ENCODE measurements around the gene THADA.

THADA gene

GRCh38 chr2:43563679-43564078, 32.2 kb downstream of the THADA start:
- Histone ChIP-seq H2AFZ (ENCODE audit: low read depth, low read length, severe bottlenecking) (no peak overlapping the region), H3K9me3 (ENCODE audit: insufficient read depth, low read length) (no peaks in the 10 kb centered on the region), H3K27me3 (ENCODE audit: low read length) (no peaks in the 10 kb centered on the region), H3K9ac (ENCODE audit: low read length) (no peak overlapping the region), H3K9me2 (replicated peaks; ENCODE audit: insufficient read depth, low read length) (no peaks in the 10 kb centered on the region), H3F3A (ENCODE audit: insufficient read depth) (no peaks in the 10 kb centered on the region), H3K27ac (ENCODE audit: low read depth, low read length) (no peak overlapping the region), H3K4me3 (ENCODE audit: insufficient read depth, low read length, poor library complexity, severe bottlenecking) (no peak overlapping the region), H3K4me2 (ENCODE audit: low read depth, low read length, poor library complexity, severe bottlenecking) (no peak overlapping the region), H3K79me2 (ENCODE audit: insufficient read depth, low read length) (no peaks in the 10 kb centered on the region), H4K20me1 (ENCODE audit: low read depth, low read length) (no peaks in the 10 kb centered on the region), H3K36me3 (ENCODE audit: low read length) (peaks cover 24% of the 10 kb centered on the region; the same call in 1 of the 2 replicates)
- TF ChIP-seq EZH2phosphoT487 (conservative IDR thresholded peaks at IDR 0.05; ENCODE audit: low read length) (no peak), CTCF (IDR thresholded peaks at IDR 0.05; ENCODE audit: insufficient read depth, low read length, poor library complexity, severe bottlenecking) (no peak)

GRCh38 chr2:43560231-43560547, 35.6 kb downstream of the THADA start:
- Histone ChIP-seq H3K27ac (ENCODE audit: low read depth, low read length) (no peak overlapping the region), H3K27me3 (ENCODE audit: low read length) (no peaks in the 10 kb centered on the region), H3K9ac (ENCODE audit: low read length) (no peak overlapping the region), H3K36me3 (ENCODE audit: low read length) (peaks cover 26% of the 10 kb centered on the region; the same call in 1 of the 2 replicates), H2AFZ (ENCODE audit: low read depth, low read length, severe bottlenecking) (no peak overlapping the region), H3K4me3 (ENCODE audit: insufficient read depth, low read length, poor library complexity, severe bottlenecking) (no peak overlapping the region), H4K20me1 (ENCODE audit: low read depth, low read length) (no peaks in the 10 kb centered on the region), H3K9me2 (replicated peaks; ENCODE audit: insufficient read depth, low read length) (no peaks in the 10 kb centered on the region), H3K4me2 (ENCODE audit: low read depth, low read length, poor library complexity, severe bottlenecking) (no peak overlapping the region), H3K79me2 (ENCODE audit: insufficient read depth, low read length) (no peaks in the 10 kb centered on the region), H3K9me3 (ENCODE audit: insufficient read depth, low read length) (no peaks in the 10 kb centered on the region), H3F3A (ENCODE audit: insufficient read depth) (no peaks in the 10 kb centered on the region)
- TF ChIP-seq CTCF (IDR thresholded peaks at IDR 0.05; ENCODE audit: insufficient read depth, low read length, poor library complexity, severe bottlenecking) (no peak), EZH2phosphoT487 (conservative IDR thresholded peaks at IDR 0.05; ENCODE audit: low read length) (no peak)

- peaks cover 26% of the 10 kb centered on the region; the same call in 1 of the 2 replicates for H3K36me3 ChIP-seq (ENCODE audit: low read length)
- H2AFZ ChIP-seq (ENCODE audit: low read depth, low read length, severe bottlenecking) = no peak overlapping the region
- H3F3A ChIP-seq (ENCODE audit: insufficient read depth) = no peaks in the 10 kb centered on the region
- H4K20me1 ChIP-seq (ENCODE audit: low read depth, low read length) = no peaks in the 10 kb centered on the region
- H3K27me3 ChIP-seq (ENCODE audit: low read length) = no peaks in the 10 kb centered on the region
- H3K9ac ChIP-seq (ENCODE audit: low read length) = no peak overlapping the region
- no peaks in the 10 kb centered on the region for H3K9me2 ChIP-seq (replicated peaks; ENCODE audit: insufficient read depth, low read length)
- no peak overlapping the region for H3K4me2 ChIP-seq (ENCODE audit: low read depth, low read length, poor library complexity, severe bottlenecking)
- H3K79me2 ChIP-seq (ENCODE audit: insufficient read depth, low read length) = no peaks in the 10 kb centered on the region
- TF ChIP-seq EZH2phosphoT487 (conservative IDR thresholded peaks at IDR 0.05; ENCODE audit: low read length) = no peak
- no peak overlapping the region for H3K4me3 ChIP-seq (ENCODE audit: insufficient read depth, low read length, poor library complexity, severe bottlenecking)
- no peak overlapping the region for H3K27ac ChIP-seq (ENCODE audit: low read depth, low read length)
- no peaks in the 10 kb centered on the region for H3K9me3 ChIP-seq (ENCODE audit: insufficient read depth, low read length)
Measured at GRCh38 chr2:43559391-43560230, 36.2 kb downstream of the THADA start.

- Histone ChIP-seq H3F3A (ENCODE audit: insufficient read depth) (no peaks in the 10 kb centered on the region), H3K27me3 (ENCODE audit: low read length) (no peaks in the 10 kb centered on the region), H2AFZ (ENCODE audit: low read depth, low read length, severe bottlenecking) (no peak overlapping the region), H3K27ac (ENCODE audit: low read depth, low read length) (no peak overlapping the region), H3K9me2 (replicated peaks; ENCODE audit: insufficient read depth, low read length) (no peaks in the 10 kb centered on the region), H3K4me2 (ENCODE audit: low read depth, low read length, poor library complexity, severe bottlenecking) (no peak overlapping the region), H4K20me1 (ENCODE audit: low read depth, low read length) (no peaks in the 10 kb centered on the region), H3K36me3 (ENCODE audit: low read length) (peaks cover 33% of the 10 kb centered on the region; the same call in 1 of the 2 replicates), H3K9me3 (ENCODE audit: insufficient read depth, low read length) (no peaks in the 10 kb centered on the region), H3K4me3 (ENCODE audit: insufficient read depth, low read length, poor library complexity, severe bottlenecking) (no peak overlapping the region), H3K9ac (ENCODE audit: low read length) (no peak overlapping the region), H3K79me2 (ENCODE audit: insufficient read depth, low read length) (no peaks in the 10 kb centered on the region)
- TF ChIP-seq EZH2phosphoT487 (conservative IDR thresholded peaks at IDR 0.05; ENCODE audit: low read length) = no peak
- TF ChIP-seq CTCF (IDR thresholded peaks at IDR 0.05; ENCODE audit: insufficient read depth, low read length, poor library complexity, severe bottlenecking) = no peak
Measured at GRCh38 chr2:43557196-43557595, 38.6 kb downstream of the THADA start.
